ENCODE results near the gene PCDHA6.
"Not testable (repeated sequence)": the region's sequence is repeated elsewhere in the genome, so short reads cannot be mapped to it uniquely, and the experiment has no call there.

PCDHA6 gene

DNA sequence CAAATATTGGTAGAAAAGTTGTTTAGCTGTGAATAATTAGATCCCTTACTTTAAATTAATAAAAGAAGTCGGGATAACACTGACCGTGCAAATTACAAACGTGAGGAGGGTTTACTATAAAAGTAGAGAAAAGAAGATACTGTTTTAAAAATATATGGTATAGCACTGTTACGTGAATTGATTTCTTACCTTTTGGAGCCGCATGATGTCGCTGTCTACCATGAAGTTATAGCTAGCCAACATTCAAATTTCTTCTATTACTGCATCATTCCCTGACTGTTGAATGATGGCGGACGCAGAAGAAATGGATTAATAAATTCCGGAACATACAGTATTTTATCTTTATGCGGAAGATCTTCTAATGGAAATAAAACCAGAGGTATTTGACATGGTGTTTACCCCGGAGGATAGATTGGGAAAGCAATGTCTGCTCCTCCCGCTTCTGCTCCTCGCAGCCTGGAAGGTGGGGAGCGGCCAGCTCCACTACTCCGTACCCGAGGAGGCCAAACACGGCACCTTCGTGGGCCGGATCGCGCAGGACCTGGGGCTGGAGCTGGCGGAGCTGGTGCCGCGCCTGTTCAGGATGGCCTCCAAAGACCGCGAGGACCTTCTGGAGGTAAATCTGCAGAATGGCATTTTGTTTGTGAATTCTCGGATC is at the start of gene PCDHA6:
PCDHA6 (plus strand) TSS at position 257 of the 658 bp plus-strand sequence; CDS start at position 389, 132 bp downstream.
- no peak for DNase-seq

DNA sequence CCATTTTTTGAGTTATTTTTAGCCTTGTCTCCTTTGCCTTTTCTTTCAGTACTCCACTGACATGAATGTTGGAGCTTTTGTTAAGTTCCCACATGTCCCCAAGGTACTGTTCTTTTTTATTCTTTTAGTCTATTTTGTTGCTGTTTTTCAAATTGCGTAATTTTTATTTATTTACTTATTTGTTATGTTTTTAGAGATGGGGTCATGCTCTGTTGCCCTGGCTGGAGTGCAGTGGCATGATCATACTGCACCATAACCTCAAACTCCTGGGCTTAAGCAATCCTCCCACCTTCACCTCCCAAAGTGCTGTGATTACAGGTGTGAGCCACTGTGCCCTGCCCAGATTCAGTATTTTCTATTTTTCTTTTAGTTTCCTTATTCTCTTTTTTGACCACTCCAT is 47.2 kb upstream of the PCDHA6 start:
- DNase-seq: no peak

DNA sequence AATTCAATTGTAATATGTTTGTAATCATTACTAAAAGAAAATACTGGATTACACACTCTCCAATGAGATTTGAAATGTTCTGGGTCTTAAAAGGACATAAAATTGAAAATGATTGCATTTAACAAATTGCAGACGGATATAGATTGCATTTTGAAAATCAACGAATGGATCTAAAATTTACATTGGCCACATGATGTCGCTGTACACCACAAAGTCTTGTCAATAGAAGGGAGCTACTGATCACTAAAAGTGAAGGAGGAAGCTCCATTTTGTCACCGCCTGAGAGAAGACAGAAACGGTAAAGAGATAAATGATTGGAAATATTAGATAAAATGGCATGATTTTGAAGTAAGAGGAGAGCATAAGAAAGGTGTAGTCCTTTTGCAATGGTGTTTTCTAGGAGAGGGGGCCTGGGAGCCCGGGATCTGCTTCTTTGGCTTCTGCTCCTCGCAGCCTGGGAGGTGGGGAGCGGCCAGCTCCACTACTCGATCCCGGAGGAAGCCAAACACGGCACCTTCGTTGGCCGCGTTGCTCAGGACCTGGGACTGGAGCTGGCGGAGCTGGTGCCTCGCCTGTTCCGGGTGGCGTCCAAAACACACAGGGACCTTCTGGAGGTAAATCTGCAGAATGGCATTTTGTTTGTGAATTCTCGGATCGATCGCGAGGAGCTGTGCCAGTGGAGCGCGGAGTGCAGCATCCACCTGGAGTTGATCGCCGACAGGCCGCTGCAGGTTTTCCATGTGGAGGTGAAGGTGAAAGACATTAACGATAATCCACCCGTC is 41.7 kb upstream of the PCDHA6 start, which contains the start of gene PCDHA1:
PCDHA1 (plus strand) TSS at position 236 of the 782 bp plus-strand sequence.
- no peak for DNase-seq

GRCh38 chr5:140787422-140787821 is 40.3 kb upstream of the PCDHA6 start:
- not testable (repeated sequence) for DNase-seq

- DNase-seq: not testable (repeated sequence)
Measured at GRCh38 chr5:140787849-140788504, 39.8 kb upstream of the PCDHA6 start.

GRCh38 chr5:140791089-140791488 is 36.7 kb upstream of the PCDHA6 start:
- no peak for DNase-seq

DNA sequence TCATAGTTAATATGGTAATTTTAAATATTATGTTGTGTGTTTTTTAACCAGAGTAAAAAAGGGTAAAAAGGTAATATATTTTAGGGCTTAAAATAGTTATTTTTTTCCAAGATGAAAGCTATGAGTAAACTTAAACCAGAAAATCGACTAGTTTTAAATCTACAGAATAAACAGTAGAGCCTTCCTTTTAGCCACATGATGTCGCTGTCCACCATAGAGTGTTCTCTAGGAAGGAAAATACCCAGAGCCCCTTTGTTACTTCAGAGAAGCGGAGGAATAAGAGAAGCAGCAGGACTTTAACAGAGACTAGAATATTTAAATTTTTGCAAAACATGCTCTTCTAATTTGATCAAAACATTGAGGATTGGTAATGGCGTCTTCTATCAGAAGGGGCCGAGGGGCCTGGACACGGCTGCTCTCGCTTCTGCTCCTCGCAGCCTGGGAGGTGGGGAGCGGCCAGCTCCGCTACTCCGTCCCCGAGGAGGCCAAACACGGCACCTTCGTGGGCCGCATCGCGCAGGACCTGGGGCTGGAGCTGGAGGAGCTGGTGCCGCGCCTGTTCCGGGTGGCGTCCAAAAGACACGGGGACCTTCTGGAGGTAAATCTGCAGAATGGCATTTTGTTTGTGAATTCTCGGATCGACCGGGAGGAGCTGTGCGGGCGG is 33.0 kb upstream of the PCDHA6 start, which contains the start of gene PCDHA2:
PCDHA2 (plus strand) TSS at position 258 of the 664 bp plus-strand sequence.
- DNase-seq: no peak

GRCh38 chr5:140795259-140795641 is 32.5 kb upstream of the PCDHA6 start:
- DNase-seq: no peak

DNA sequence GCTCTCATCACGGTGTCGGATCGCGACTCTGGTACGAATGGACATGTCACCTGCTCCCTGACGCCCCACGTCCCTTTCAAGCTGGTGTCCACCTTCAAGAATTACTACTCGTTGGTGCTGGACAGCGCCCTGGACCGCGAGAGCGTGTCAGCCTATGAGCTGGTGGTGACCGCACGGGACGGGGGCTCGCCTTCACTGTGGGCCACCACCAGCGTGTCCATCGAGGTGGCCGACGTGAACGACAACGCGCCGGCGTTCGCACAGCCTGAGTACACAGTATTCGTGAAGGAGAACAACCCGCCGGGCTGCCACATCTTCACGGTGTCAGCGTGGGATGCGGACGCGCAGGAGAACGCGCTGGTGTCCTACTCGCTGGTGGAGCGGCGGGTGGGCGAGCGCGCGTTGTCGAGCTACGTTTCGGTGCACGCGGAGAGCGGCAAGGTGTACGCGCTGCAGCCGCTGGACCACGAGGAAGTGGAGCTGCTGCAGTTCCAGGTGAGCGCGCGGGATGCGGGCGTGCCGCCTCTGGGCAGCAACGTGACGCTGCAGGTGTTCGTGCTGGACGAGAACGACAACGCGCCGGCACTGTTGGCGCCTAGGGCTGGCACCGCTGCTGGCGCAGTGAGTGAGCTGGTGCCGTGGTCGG is 31.6 kb upstream of the PCDHA6 start:
- not testable (repeated sequence) for DNase-seq

DNA sequence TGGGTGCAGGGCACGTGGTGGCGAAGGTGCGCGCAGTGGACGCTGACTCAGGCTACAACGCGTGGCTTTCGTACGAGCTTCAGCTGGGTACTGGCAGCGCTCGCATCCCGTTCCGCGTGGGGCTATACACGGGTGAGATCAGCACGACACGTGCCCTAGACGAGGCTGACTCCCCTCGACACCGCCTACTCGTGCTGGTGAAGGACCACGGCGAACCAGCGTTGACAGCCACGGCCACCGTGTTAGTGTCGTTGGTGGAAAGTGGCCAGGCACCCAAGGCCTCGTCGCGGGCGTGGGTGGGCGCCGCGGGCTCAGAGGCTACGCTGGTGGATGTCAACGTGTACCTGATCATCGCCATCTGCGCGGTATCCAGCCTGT is 31.1 kb upstream of the PCDHA6 start:
- DNase-seq: no peak

DNA sequence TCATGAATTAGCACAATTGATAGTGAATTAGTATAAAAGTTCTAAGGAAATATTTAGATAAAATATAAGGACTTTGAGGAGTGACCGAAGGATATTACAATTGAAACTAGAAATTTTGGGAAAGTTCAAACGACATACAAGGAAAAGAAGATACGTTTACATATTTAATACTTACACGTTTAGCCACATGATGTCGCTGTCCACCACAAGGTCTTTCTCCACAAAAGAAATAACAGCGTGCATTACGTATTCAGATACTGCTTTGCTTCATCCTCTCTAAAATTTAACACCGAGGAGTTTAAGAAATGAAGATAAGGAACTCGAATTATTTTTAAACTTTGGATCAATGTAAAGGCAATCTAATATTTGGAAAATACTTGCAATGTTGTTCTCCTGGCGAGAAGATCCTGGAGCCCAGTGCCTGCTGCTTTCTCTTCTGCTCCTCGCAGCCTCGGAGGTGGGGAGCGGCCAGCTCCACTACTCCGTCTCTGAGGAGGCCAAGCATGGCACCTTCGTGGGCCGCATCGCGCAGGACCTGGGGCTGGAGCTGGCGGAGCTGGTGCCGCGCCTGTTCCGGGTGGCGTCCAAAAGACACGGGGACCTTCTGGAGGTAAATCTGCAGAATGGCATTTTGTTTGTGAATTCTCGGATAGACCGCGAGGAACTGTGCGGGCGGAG is 26.8 kb upstream of the PCDHA6 start, which contains the start of gene PCDHA3:
PCDHA3 (plus strand) TSS at position 242 of the 678 bp plus-strand sequence.
- no peak for DNase-seq

GRCh38 chr5:140801494-140801841 is 26.3 kb upstream of the PCDHA6 start:
- DNase-seq: no peak

DNA sequence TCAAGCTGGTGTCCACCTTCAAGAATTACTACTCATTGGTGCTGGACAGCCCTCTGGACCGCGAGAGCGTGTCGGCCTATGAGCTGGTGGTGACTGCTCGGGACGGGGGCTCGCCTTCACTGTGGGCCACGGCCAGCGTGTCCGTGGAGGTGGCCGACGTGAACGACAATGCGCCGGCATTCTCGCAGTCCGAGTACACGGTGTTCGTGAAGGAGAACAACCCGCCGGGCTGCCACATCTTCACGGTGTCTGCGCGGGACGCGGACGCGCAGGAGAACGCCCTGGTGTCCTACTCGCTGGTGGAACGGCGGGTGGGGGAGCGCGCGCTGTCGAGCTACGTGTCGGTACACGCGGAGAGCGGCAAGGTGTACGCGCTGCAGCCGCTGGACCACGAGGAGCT is 25.4 kb upstream of the PCDHA6 start:
- DNase-seq: not testable (repeated sequence)

- no peak for DNase-seq
Measured at GRCh38 chr5:140802781-140803271, 24.9 kb upstream of the PCDHA6 start.

GRCh38 chr5:140806834-140807775 is 20.7 kb upstream of the PCDHA6 start, which contains the start of gene PCDHA4:
Gene PCDHA4 (plus strand): TSS chr5:140807068.
- no peak for DNase-seq

- DNase-seq: not testable (repeated sequence)
Measured at GRCh38 chr5:140808241-140808888, 19.4 kb upstream of the PCDHA6 start.

- DNase-seq: no peak
Measured at GRCh38 chr5:140808889-140809291, 18.9 kb upstream of the PCDHA6 start.

DNA sequence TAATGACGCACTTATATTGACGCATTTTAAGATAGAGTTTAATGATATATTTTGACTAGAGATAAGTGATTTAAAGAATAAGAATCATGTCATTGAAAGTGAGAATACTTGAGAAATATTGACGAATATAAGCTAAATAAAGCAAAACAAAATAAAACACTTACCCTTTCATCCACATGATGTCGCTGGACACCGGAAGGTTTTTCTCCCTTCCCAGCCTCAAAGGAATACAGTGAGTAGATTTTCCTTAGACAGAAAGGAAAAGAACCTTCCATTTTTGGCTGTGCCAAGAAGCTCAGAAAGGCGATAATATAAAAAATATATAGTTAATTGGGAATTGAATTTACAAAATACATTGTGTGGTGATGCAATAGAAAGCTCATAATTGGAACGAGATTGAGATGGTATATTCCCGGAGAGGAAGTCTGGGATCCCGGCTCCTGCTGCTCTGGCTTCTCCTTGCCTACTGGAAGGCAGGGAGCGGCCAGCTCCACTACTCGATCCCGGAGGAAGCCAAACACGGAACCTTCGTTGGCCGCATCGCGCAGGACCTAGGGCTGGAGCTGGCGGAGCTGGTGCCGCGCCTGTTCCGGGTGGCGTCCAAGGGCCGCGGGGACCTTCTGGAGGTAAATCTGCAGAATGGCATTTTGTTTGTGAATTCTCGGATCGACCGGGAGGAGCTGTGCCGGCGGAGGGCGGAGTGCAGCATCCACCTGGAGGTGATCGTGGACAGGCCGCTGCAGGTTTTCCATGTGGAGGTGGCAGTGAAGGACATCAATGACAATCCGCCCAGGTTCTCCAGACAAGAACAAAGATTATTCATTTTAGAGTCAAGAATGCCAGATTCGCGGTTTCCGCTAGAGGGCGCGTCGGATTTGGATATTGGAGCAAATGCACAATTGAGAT is 6.1 kb upstream of the PCDHA6 start, which contains the start of gene PCDHA5:
PCDHA5 (plus strand) TSS at position 239 of the 906 bp plus-strand sequence.
- DNase-seq: no peak

GRCh38 chr5:140822281-140822629 is 5.5 kb upstream of the PCDHA6 start:
- no peak for DNase-seq

All from activated gamma-delta T cell treated with Interleukin-2 at 50 U/mL for 16 hours (primary cell).